Epithelial cell of umbilical artery (primary cell): ENCODE measurements around the gene E2F4. TPM values are rescaled to one million over a fixed set of nuclear protein-coding genes. Genes with fewer than 3 reads are reported as not detected.

ENCODE experiments used
- total RNA-seq: library from RNA; depleted of rRNA; stranded (reverse); fragments of >200 nt; gene quantifications from 2 replicates; pipeline ENCODE4 v1.2.3, GENCODE V29; 2014

E2F4 gene
- total RNA-seq = 83.8 and 94.1 TPM in 2 replicates

GRCh38 chr16:67191995-67192681 is at the start of gene E2F4:
Gene E2F4, plus strand, starts transcription at chr16:67192155. Its CDS starts 73 bp downstream, at chr16:67192228.

GRCh38 chr16:67150833-67151396 is 41.0 kb upstream of the E2F4 start, which contains the start of gene B3GNT9:
Gene B3GNT9, minus strand, starts transcription at chr16:67150998. Its CDS starts 513 bp downstream, at chr16:67150485.

GRCh38 chr16:67164599-67165061 is 27.3 kb upstream of the E2F4 start, which contains the start of gene HSF4:
Gene HSF4, plus strand, starts transcription at chr16:67164745. Its CDS starts 67 bp downstream, at chr16:67164812.

GRCh38 chr16:67170168-67170948 is 21.6 kb upstream of the E2F4 start, which contains the start of gene NOL3:
Gene NOL3, plus strand, starts transcription at chr16:67170538.

GRCh38 chr16:67183627-67184452 is 8.1 kb upstream of the E2F4 start, which contains the start of gene MATCAP1:
Gene MATCAP1, minus strand, starts transcription at chr16:67183963. Its CDS starts 3,353 bp downstream, at chr16:67180610.

GRCh38 chr16:67190041-67190440 is 1.9 kb upstream of the E2F4 start, which contains the start of gene EXOC3L1:
Gene EXOC3L1, minus strand, starts transcription at chr16:67190136. Its CDS starts 460 bp downstream, at chr16:67189676.

GRCh38 chr16:67199011-67199807 is 7.3 kb downstream of the E2F4 start, which contains the start of gene ELMO3:
Gene ELMO3, plus strand, starts transcription at chr16:67199131. Its CDS starts 196 bp downstream, at chr16:67199327.

GRCh38 chr16:67226804-67227566 is 35.0 kb downstream of the E2F4 start, which contains the start of gene TMEM208:
Gene TMEM208, plus strand, starts transcription at chr16:67227130. Its CDS starts 89 bp downstream, at chr16:67227219.

GRCh38 chr16:67247192-67248072 is 55.5 kb downstream of the E2F4 start, which contains the start of gene FHOD1:
Gene FHOD1, minus strand, starts transcription at chr16:67247481. Its CDS starts 71 bp downstream, at chr16:67247410.

Other genes with a start within 250 kb of the E2F4 start
- gene CES3, start 230.9 kb upstream of the E2F4 start, total RNA-seq = not detected in 2 replicates
- gene CES4A, start 203.6 kb upstream of the E2F4 start, total RNA-seq = 0.65 and 0.91 TPM in 2 replicates
- 143 and 146 TPM in 2 replicates for gene CBFB, start 163.0 kb upstream of the E2F4 start, total RNA-seq
- 7.8 and 10.8 TPM in 2 replicates for gene PHAF1, start 82.2 kb upstream of the E2F4 start, total RNA-seq
- gene B3GNT9, start 41.2 kb upstream of the E2F4 start, total RNA-seq = 1.6 and 4.0 TPM in 2 replicates
- 22.3 and 23.7 TPM in 2 replicates for gene TRADD, start 32.2 kb upstream of the E2F4 start, total RNA-seq
- 2.3 and 5.8 TPM in 2 replicates for gene FBXL8, start 32.2 kb upstream of the E2F4 start, total RNA-seq
- gene HSF4, start 27.4 kb upstream of the E2F4 start, total RNA-seq = 0.32 and 0.61 TPM in 2 replicates
- 7.3 and 12.3 TPM in 2 replicates for gene NOL3, start 21.6 kb upstream of the E2F4 start, total RNA-seq
- 11.7 and 13.4 TPM in 2 replicates for gene MATCAP1, start 8.2 kb upstream of the E2F4 start, total RNA-seq
- 8.8 and 29.9 TPM in 2 replicates for gene EXOC3L1, start 2.0 kb upstream of the E2F4 start, total RNA-seq
- gene ELMO3, start 7.0 kb downstream of the E2F4 start, total RNA-seq = 1.3 and 1.5 TPM in 2 replicates
- gene TMEM208, start 35.0 kb downstream of the E2F4 start, total RNA-seq = 36.1 and 47.1 TPM in 2 replicates
- 19.3 and 22.7 TPM in 2 replicates for gene FHOD1, start 55.3 kb downstream of the E2F4 start, total RNA-seq
- gene SLC9A5, start 56.8 kb downstream of the E2F4 start, total RNA-seq = 0.30 and 0.97 TPM in 2 replicates
- gene PLEKHG4, start 87.4 kb downstream of the E2F4 start, total RNA-seq = 17.5 and 41.0 TPM in 2 replicates
- gene KCTD19, start 134.6 kb downstream of the E2F4 start, total RNA-seq = 0.61 TPM in 1 of 2 replicates, not detected in the other
- gene LRRC36, start 134.7 kb downstream of the E2F4 start, total RNA-seq = 0.61 and 2.3 TPM in 2 replicates
- gene TPPP3, start 201.3 kb downstream of the E2F4 start, total RNA-seq = 0.15 and 1.9 TPM in 2 replicates
- 4.0 and 7.8 TPM in 2 replicates for gene ZDHHC1, start 224.3 kb downstream of the E2F4 start, total RNA-seq
- 0.65 TPM in 1 of 2 replicates, not detected in the other for gene HSD11B2, start 239.0 kb downstream of the E2F4 start, total RNA-seq